GM18861 (cell line): ENCODE measurements around the gene COX4I2.

Experiments
- ATAC-seq: cut with Tn5 transposase; IDR thresholded peaks from one replicate; pipeline ENCODE4 v1.9.1; 2021; ENCODE audit not compliant: unreplicated experiment

COX4I2 gene

GRCh38 chr20:31693987-31694661 lies 56.4 kb downstream of the COX4I2 start:
- ATAC-seq = no peak
